ENCODE data around the gene KCNJ10. TPM values are rescaled to one million over a fixed set of nuclear protein-coding genes. Genes with fewer than 3 reads are reported as not detected.

Gene KCNJ10
- total and polyA plus RNA-seq, 2 of the 13 experiments (the other 11 are each of a cell fraction or from before 2014, with no cell fraction given), result 4.4 to 10.3 TPM

- TF ChIP-seq RFX1 (IDR thresholded peaks at IDR 0.05), result no peak
- no peak for TF ChIP-seq CREB3 (CRISPR knock-in tag; IDR thresholded peaks at IDR 0.05)
These were observed 49.0 kb upstream of the KCNJ10 start (continued) for GRCh38 chr1:160118928-160119327.

- no peak overlapping the region for H2AFZ ChIP-seq (ENCODE audit: low read length)
- ATAC-seq, result no peak
- FAIRE-seq, result no peak
- no peak overlapping the region for H3K9ac ChIP-seq (ENCODE audit: insufficient read depth, low read depth, low read length)
- intact Hi-C loops (cut with micrococcal nuclease; ENCODE audit: unreplicated experiment), result no loop called here
- H3K4me2 ChIP-seq (ENCODE audit: low read depth, low read length), result no peak overlapping the region
- WGBS (ENCODE audit: low lambda C conversion rate), result 14% methylated on average over 2 of the region's 8 CpGs
- H3K9me3 ChIP-seq (ENCODE audit: low read length), result no peaks in the 10 kb centered on the region
- BruUV-seq (replicated peaks), result no TSS peak
- H3K4me1 ChIP-seq (ENCODE audit: insufficient read depth, low read length), result peaks cover 58% of the 10 kb centered on the region
- H3K36me3 ChIP-seq (replicated peaks in 1 of 2; ENCODE audit: control insufficient read depth in 1 of 2, insufficient read depth in 2 of 2, low read length in 2 of 2), result no peaks in the 10 kb centered on the region
- ChIA-PET POLR2A (no interaction called here), CTCF (ENCODE audit: low intra/inter-chr PET ratio, low total read pairs) (no interaction called here)
- no peak for DNase-seq (ENCODE audit: low spot score)
- no peak overlapping the region for H3K27ac ChIP-seq (ENCODE audit: extremely low read length, insufficient read depth, low read length)
- TF ChIP-seq SMAD1 (CRISPR knock-in tag; IDR thresholded peaks at IDR 0.05; ENCODE audit: borderline replicate concordance, low read depth), result no peak
- no peak for TF ChIP-seq ZNF142 (CRISPR knock-in tag; IDR thresholded peaks at IDR 0.05)
- TF ChIP-seq ZSCAN30 (CRISPR knock-in tag; IDR thresholded peaks at IDR 0.05), result no peak
- no peak for TF ChIP-seq CREB1 (IDR thresholded peaks at IDR 0.05)
- no peak for TF ChIP-seq CREB1 (CRISPR knock-in tag; IDR thresholded peaks at IDR 0.05)
- no peak for TF ChIP-seq HOXA7 (CRISPR knock-in tag; IDR thresholded peaks at IDR 0.05)
- TF ChIP-seq ARHGAP35 (CRISPR knock-in tag; IDR thresholded peaks at IDR 0.05; ENCODE audit: borderline replicate concordance), result no peak
- TF ChIP-seq MAF1 (CRISPR knock-in tag; IDR thresholded peaks at IDR 0.05; ENCODE audit: borderline replicate concordance), result no peak
- no peak for TF ChIP-seq TRAFD1 (CRISPR knock-in tag; IDR thresholded peaks at IDR 0.05; ENCODE audit: borderline replicate concordance)
- in situ Hi-C loops (cut with HindIII; ENCODE audit: extremely low pct_ligation_motif_present, low pct_unique_long_range_greater_than_20kb), result no loop called here
- H3K4me3 ChIP-seq (replicated peaks in 1 of 3; ENCODE audit: insufficient read depth in 1 of 3, low read depth in 2 of 3, low read length in 3 of 3), result no peak overlapping the region
- no peaks in the 10 kb centered on the region for H3K79me2 ChIP-seq (ENCODE audit: insufficient read depth, low read length)
- no peaks in the 10 kb centered on the region for H4K20me1 ChIP-seq (ENCODE audit: insufficient read depth, low read length)
- H3K27me3 ChIP-seq (ENCODE audit: control insufficient read depth in 1 of 2, insufficient read depth in 2 of 2, low read length in 2 of 2), result no peaks in the 10 kb centered on the region; a peak in 2 of 5 replicates
These were observed 47.8 kb upstream of the KCNJ10 start for GRCh38 chr1:160117709-160118183.

All from HepG2 (cell line).